Ovary (tissue), 9 donors: Measurements from ENCODE around the gene DPP9. TPM values are rescaled to one million over a fixed set of nuclear protein-coding genes. Genes with fewer than 3 reads are reported as not detected.
A peak's percentile ranks its signal among the peaks of the same experiment; 100 is the strongest.

Source experiments
- DNase-seq, 5 donors: peaks; one replicate each; pipeline ENCODE4 v3.0.0-alpha.2; 2019 to 2020
- H3K27ac ChIP-seq, 2 donors: fragments of 200-600 bp; one replicate each; pipeline versions ENCODE4 v1.5.1 to v1.8.0; 2019 to 2022
- H3K27me3 ChIP-seq: fragments of 200-600 bp; one replicate; pipeline ENCODE4 v1.8.0; 2022
- H3K36me3 ChIP-seq: fragments of 200-600 bp; sonication (generic); one replicate; pipeline ENCODE4 v1.5.1; 2019
- H3K4me1 ChIP-seq: one replicate; pipeline ENCODE4 v1.8.1; 2013; ENCODE audit warnings: mild to moderate bottlenecking, moderate library complexity; ENCODE audit not compliant: insufficient read depth
- H3K4me3 ChIP-seq: fragments of 200-600 bp; sonication (generic); one replicate; pipeline ENCODE4 v1.5.1; 2017
- H3K9me3 ChIP-seq, 2 donors: fragments of 200-600 bp in 1 of 2; sonication (generic) in 1 of 2; one replicate each; pipeline versions ENCODE4 v1.5.1 to v1.8.1; 2013 to 2019; ENCODE audit warnings: mild to moderate bottlenecking in 1 of 2, moderate library complexity in 1 of 2
- EP300 ChIP-seq: sonication (generic); formaldehyde crosslinking; IDR thresholded peaks from one replicate; pipeline ENCODE4 v1.6.1; 2017; ENCODE audit warnings: antibody characterized with exemption
- POLR2A ChIP-seq: fragments of 450-650 bp; IDR thresholded peaks from one replicate; pipeline ENCODE4 v1.6.1; 2017; ENCODE audit warnings: antibody characterized with exemption, mild to moderate bottlenecking, moderate library complexity
- WGBS, 3 donors: extraction: QIAGEN DNeasy Blood & Tissue Kit in 1 of 3; methylation state at CpG; one replicate each; pipeline versions ENCODE4 v1.1.5 to v1.1.7; 2013 to 2017; 5-methylcytosine and 5-hydroxymethylcytosine counted together
- intact Hi-C, 4 donors: fragments of 100-400 bp; cut with DNase I; formaldehyde crosslinking; loops; one replicate each; pipeline versions ENCODE4 v1.11.0 to v1.15.1; 2022 to 2023
- polyA plus RNA-seq, 2 donors: library from polyadenylated mRNA; stranded (reverse); fragments of 200-250 nt in 1 of 2; fragments of 350-450 nt in 1 of 2; fragmentation: Illumina TruSeq in 1 of 2; extraction: RNeasy Lipid Tissue Mini Kit (QIAGEN cat#74804) in 1 of 2; gene quantifications; one replicate each; pipeline ENCODE4 v1.2.3, GENCODE V29; 2013 to 2014
- total RNA-seq, 7 donors: library from RNA; depleted of rRNA in 2 of 7; stranded (reverse); fragments of >200 nt in 2 of 7; fragmentation: NEBNext Ultra II Directional in 3 of 7; extraction: Animal tissue kit (Norgen Biotek cat#: 25700) in 3 of 7; gene quantifications; one replicate each; pipeline versions ENCODE4 v1.1.0 to v1.2.4, GENCODE V29; 2016 to 2023
- TF ChIP-seq, protein P1 (sequence below), 3 donors: fragments of 450-650 bp in 2 of 3; fragments of 200-600 bp in 1 of 3; IDR thresholded peaks; one replicate each; pipeline versions ENCODE4 v1.5.1 to v1.8.0; 2016 to 2022; ENCODE audit warnings: antibody characterized with exemption in 3 of 3, mild to moderate bottlenecking in 1 of 3
- donor health status: DM: no; HTN: no; CAD: no; lungs with moderate emphysema.
- donor health status: DM: no; HTN: no; CAD: no.
- donor health status: Bipolar disorder and iron deficiency.
- donor health status: DM: yes; HTN: yes; CAD: no.
- donor health status: DM: no; HTN: no; CAD: no.
- donor health status: DM: yes; HTN: yes; CAD: no.

The DPP9 gene
- total and polyA plus RNA-seq, 9 donors, result 14.4 to 69.5 (median 40.1) TPM

DNA sequence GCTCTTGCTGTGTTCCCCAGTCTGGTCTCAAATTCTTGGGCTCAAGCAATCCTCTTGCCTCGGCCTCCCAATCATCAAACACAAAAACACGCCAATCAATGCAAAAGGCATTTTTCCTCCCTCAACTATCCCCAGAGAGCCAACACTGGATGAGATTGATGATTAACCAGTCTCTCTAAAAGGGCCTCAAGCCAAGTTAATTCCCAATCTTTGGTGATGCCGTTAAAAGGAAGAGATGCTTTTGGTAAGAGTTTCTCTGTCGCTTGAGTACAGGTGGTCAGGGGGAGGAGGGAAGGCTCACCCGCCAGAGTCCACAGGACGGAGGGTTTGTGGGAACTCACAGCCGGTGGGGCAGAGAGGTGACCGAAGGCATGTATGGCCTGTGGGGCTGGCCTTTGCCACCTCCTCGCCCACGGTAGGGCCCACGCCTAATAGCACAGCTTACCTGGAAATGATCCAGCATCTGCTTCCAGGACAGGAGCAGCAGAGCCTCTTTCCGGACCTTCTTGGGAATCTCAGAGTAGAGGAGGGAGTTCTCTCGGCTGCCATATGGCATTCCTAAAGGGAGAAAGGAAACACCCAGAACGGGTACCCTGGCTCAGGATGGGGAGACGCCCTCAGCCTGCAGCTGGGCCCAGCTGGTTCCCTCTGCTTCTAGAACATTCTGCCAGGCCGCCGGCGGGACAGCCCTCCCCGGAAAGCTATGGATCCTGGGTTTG, 18.1 kb downstream of the DPP9 start:
- WGBS, 3 donors, result 25 to 52% (median 32%) methylated on average over 19 of the region's 19 CpGs
- peak overlapping the region in 1 of 2 donors; percentile 51 for H3K27ac ChIP-seq

DNA sequence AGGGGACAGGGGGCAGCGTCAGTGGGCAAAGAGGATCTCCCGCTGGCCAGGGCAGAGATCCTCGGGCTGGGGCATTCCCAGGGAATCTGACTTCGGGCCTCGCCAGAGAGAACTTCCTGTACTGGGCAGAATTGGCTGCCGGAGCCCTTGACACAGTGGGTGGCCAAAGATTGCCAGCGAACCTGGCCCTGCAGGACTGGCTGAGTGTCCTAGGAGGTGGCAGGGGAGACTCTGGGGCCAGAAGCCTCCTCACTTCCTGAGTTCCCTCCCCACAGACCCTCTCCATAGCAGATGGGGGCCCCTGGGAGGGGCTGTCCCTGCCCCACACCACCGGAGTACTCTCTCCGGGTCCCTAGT, 19.3 kb downstream of the DPP9 start:
- WGBS, 3 donors, result 87 to 89% (median 88%) methylated on average over 8 to 9 of the region's 9 CpGs

More for the DNA sequence above, 18.1 kb downstream of the DPP9 start:
- no peaks in the 10 kb centered on the region for H3K9me3 ChIP-seq
- H3K27me3 ChIP-seq, result no peaks in the 10 kb centered on the region
- peak in 3 of 5 donors; percentile 42 to 70 (median 67) for DNase-seq
- H3K36me3 ChIP-seq, result no peaks in the 10 kb centered on the region
- H3K4me3 ChIP-seq, result no peak overlapping the region
- H3K4me1 ChIP-seq, result peaks cover 11% of the 10 kb centered on the region
- no peak for TF ChIP-seq POLR2A
- TF ChIP-seq EP300, result no peak
- TF ChIP-seq, protein P1, sequence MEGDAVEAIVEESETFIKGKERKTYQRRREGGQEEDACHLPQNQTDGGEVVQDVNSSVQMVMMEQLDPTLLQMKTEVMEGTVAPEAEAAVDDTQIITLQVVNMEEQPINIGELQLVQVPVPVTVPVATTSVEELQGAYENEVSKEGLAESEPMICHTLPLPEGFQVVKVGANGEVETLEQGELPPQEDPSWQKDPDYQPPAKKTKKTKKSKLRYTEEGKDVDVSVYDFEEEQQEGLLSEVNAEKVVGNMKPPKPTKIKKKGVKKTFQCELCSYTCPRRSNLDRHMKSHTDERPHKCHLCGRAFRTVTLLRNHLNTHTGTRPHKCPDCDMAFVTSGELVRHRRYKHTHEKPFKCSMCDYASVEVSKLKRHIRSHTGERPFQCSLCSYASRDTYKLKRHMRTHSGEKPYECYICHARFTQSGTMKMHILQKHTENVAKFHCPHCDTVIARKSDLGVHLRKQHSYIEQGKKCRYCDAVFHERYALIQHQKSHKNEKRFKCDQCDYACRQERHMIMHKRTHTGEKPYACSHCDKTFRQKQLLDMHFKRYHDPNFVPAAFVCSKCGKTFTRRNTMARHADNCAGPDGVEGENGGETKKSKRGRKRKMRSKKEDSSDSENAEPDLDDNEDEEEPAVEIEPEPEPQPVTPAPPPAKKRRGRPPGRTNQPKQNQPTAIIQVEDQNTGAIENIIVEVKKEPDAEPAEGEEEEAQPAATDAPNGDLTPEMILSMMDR (IDR thresholded peaks at IDR 0.05), result no peak
- intact Hi-C loops, result no loop called here

DNA sequence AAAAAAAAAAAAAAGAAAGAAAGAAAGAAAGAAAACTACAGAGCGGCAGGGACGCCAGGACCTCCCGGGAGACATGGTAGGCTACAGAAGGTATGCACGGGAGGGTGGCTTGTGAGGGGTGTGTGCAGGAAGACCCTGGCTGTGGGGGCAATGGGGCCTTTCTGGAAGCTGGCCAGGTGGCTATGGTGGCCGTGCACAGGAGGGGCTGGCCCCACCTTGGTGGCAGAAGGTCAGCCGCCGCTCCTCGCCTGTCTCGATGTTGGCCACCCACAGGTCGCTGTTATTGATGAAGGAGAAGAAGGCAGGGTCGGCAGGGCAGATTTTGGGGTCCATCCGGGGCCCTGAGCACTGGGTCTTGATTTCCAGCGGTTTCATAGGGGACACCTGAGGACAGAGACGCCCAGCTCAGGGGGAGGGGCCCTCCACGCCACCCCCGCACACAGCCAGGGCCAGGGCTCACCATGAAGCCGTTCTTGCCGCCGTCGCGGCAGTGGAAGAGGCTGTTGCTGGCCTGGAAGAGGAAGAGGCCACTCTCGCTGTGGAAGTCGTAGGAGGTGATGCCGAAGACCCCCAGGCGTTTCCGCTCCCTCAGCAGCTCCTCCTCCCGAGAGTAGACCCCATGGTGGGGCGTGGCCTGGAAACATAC, 19.8 kb downstream of the DPP9 start:
- Histone ChIP-seq H3K9me3 (no peaks in the 10 kb centered on the region), H3K4me1 (peaks cover 8% of the 10 kb centered on the region), H3K27me3 (no peaks in the 10 kb centered on the region), H3K36me3 (no peaks in the 10 kb centered on the region), H3K4me3 (no peak overlapping the region), H3K27ac (no peak overlapping the region)
- TF ChIP-seq, protein P1 (IDR thresholded peaks at IDR 0.05), result no peak
- TF ChIP-seq POLR2A, result no peak
- no peak for TF ChIP-seq EP300
- no peak for DNase-seq
- intact Hi-C loops, result no loop called here
- WGBS, 3 donors, result 90 to 92% (median 91%) methylated on average over 28 of the region's 28 CpGs

More for the DNA sequence above, 19.3 kb downstream of the DPP9 start:
- intact Hi-C loops, result no loop called here
- Histone ChIP-seq H3K36me3 (no peaks in the 10 kb centered on the region), H3K9me3 (no peaks in the 10 kb centered on the region), H3K27me3 (no peaks in the 10 kb centered on the region), H3K4me1 (peaks cover 9% of the 10 kb centered on the region), H3K27ac (no peak overlapping the region), H3K4me3 (no peak overlapping the region)
- TF ChIP-seq, protein P1 (IDR thresholded peaks at IDR 0.05), result no peak
- no peak for TF ChIP-seq EP300
- no peak for TF ChIP-seq POLR2A
- no peak for DNase-seq

DNA sequence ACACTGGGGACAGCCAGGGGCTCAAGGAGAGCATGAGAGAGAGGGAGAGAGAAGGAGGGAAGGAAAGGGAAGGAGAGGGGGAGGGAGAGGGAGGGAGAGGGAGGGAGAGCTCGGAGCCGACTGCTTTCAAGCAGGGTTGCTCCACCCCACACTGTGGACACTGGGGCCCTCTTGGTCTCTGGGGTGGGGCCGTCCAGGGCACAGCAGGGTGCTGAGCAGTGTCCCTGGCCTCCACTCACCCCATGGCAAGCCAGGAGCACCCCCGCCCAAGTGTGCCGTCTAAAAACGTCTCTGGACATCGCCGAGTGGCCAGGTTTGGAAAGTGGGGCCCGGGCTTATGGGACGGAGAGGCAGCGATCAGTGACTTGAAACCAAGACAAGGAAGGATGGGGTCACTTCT, 20.9 kb downstream of the DPP9 start:
- H3K27me3 ChIP-seq, result no peaks in the 10 kb centered on the region
- 88 to 90% (median 88%) methylated on average over 11 of the region's 11 CpGs for WGBS, 3 donors
- peaks cover 5% of the 10 kb centered on the region for H3K4me1 ChIP-seq
- TF ChIP-seq POLR2A, result no peak
- TF ChIP-seq EP300, result no peak
- TF ChIP-seq, protein P1 (IDR thresholded peaks at IDR 0.05), result no peak
- intact Hi-C loops, result no loop called here
- no peak overlapping the region for H3K27ac ChIP-seq
- no peak overlapping the region for H3K4me3 ChIP-seq
- H3K36me3 ChIP-seq, result no peaks in the 10 kb centered on the region
- DNase-seq, result no peak
- no peaks in the 10 kb centered on the region for H3K9me3 ChIP-seq
